Measurements from ENCODE around the gene XPR1. TPM values are rescaled to one million over a fixed set of nuclear protein-coding genes. Genes with fewer than 3 reads are reported as not detected.

The XPR1 gene
- total RNA-seq, 1 donor from 2014 or later: 25.4 TPM

- DNase-seq (ENCODE audit: low read depth): no peak
- Histone ChIP-seq H3K4me3 (ENCODE audit: low read depth, low read length) (no peak overlapping the region), H3K27me3 (ENCODE audit: control insufficient read depth, insufficient read depth, low read length) (no peaks in the 10 kb centered on the region), H3K36me3 (ENCODE audit: control insufficient read depth, insufficient read depth, low read length) (no peaks in the 10 kb centered on the region)
- no peak for TF ChIP-seq CTCF (IDR thresholded peaks at IDR 0.05; ENCODE audit: insufficient read depth, low read length, poor library complexity, severe bottlenecking)
These were observed 161.6 kb downstream of the XPR1 start for GRCh38 chr1:180793451-180793850.

GRCh38 chr1:180796897-180797640 lies 165.2 kb downstream of the XPR1 start:
- TF ChIP-seq CTCF (IDR thresholded peaks at IDR 0.05; ENCODE audit: insufficient read depth, low read length, poor library complexity, severe bottlenecking): no peak
- Histone ChIP-seq H3K4me3 (ENCODE audit: low read depth, low read length) (no peak overlapping the region), H3K36me3 (ENCODE audit: control insufficient read depth, insufficient read depth, low read length) (no peaks in the 10 kb centered on the region), H3K27me3 (ENCODE audit: control insufficient read depth, insufficient read depth, low read length) (no peaks in the 10 kb centered on the region)
- no peak for DNase-seq (ENCODE audit: low read depth)

- no peaks in the 10 kb centered on the region for H3K27me3 ChIP-seq (ENCODE audit: control insufficient read depth, insufficient read depth, low read length)
- DNase-seq (ENCODE audit: low read depth): no peak
- H3K4me3 ChIP-seq (ENCODE audit: low read depth, low read length): no peak overlapping the region
- TF ChIP-seq CTCF (IDR thresholded peaks at IDR 0.05; ENCODE audit: insufficient read depth, low read length, poor library complexity, severe bottlenecking): no peak
- H3K36me3 ChIP-seq (ENCODE audit: control insufficient read depth, insufficient read depth, low read length): no peaks in the 10 kb centered on the region
These were observed 169.1 kb downstream of the XPR1 start for GRCh38 chr1:180800945-180801344.

DNA sequence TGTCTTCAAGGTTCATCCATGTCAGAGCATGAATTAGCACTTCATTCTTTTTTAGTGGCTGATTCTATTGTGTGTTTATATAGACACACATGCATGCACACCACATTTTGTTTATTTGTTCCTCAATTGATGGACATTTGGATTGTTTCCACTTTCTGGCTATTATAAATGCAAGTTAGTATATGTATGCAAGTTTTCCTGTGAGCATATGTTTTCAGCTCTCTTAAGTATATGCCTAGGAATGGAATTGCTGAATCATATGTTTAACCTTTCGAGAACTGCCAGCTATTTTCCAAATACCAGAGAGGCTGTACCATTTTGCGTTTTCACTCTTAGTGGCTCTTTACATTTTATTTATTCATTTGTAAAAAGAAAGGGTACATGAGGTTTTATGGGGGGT lies 171.0 kb downstream of the XPR1 start:
- no peak for DNase-seq (ENCODE audit: low read depth)
- Histone ChIP-seq H3K36me3 (ENCODE audit: control insufficient read depth, insufficient read depth, low read length) (no peaks in the 10 kb centered on the region), H3K4me3 (ENCODE audit: low read depth, low read length) (no peak overlapping the region), H3K27me3 (ENCODE audit: control insufficient read depth, insufficient read depth, low read length) (no peaks in the 10 kb centered on the region)
- no peak for TF ChIP-seq CTCF (IDR thresholded peaks at IDR 0.05; ENCODE audit: insufficient read depth, low read length, poor library complexity, severe bottlenecking)

- no peak overlapping the region for H3K4me3 ChIP-seq (ENCODE audit: low read depth, low read length)
- H3K36me3 ChIP-seq (ENCODE audit: control insufficient read depth, insufficient read depth, low read length): no peaks in the 10 kb centered on the region
- no peaks in the 10 kb centered on the region for H3K27me3 ChIP-seq (ENCODE audit: control insufficient read depth, insufficient read depth, low read length)
- no peak for TF ChIP-seq CTCF (IDR thresholded peaks at IDR 0.05; ENCODE audit: insufficient read depth, low read length, poor library complexity, severe bottlenecking)
- DNase-seq (ENCODE audit: low read depth): no peak
These were observed 173.5 kb downstream of the XPR1 start for GRCh38 chr1:180805316-180805715.

DNA sequence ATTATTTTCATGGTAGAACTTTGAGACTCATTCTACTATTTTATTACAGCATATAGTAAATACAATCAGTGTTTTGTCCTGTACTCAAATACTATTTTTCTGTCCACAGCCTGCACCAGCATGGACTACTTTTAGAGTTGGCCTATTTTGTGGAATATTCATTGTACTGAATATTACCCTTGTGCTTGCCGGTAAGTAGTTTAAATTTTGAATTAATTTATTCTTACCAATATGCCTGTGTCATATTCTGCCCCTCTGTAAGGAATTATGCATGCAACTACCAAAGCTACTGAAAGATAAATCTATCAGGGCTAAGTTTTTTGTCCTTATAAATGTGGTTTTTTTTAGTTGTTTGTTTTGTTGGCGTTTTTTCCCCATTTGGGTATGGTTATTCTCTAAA lies 179.5 kb downstream of the XPR1 start:
- no peak for TF ChIP-seq CTCF (IDR thresholded peaks at IDR 0.05; ENCODE audit: insufficient read depth, low read length, poor library complexity, severe bottlenecking)

More for the DNA sequence above, 179.5 kb downstream of the XPR1 start:
- Histone ChIP-seq H3K27me3 (ENCODE audit: control insufficient read depth, insufficient read depth, low read length) (no peaks in the 10 kb centered on the region), H3K4me3 (ENCODE audit: low read depth, low read length) (no peak overlapping the region), H3K36me3 (ENCODE audit: control insufficient read depth, insufficient read depth, low read length) (no peaks in the 10 kb centered on the region)
- no peak for DNase-seq (ENCODE audit: low read depth)
